Thyroid gland (tissue), 4 donors: ENCODE measurements around the gene FYN.

Experiments used
- CTCF ChIP-seq, 6 experiments: fragments of 200-600 bp in 3 of 6; fragments of 450-650 bp in 3 of 6; sonication (generic) in 3 of 6; IDR thresholded peaks; one replicate each; pipeline ENCODE4 v1.5.1; 2016 to 2019; ENCODE audit warnings: antibody characterized with exemption in 6 of 6, mild to moderate bottlenecking in 2 of 6, inconsistent platforms in 1 of 6, moderate library complexity in 1 of 6
- POLR2A ChIP-seq, 2 donors: fragments of 450-650 bp; IDR thresholded peaks; one replicate each; pipeline ENCODE4 v1.6.1; 2017; ENCODE audit warnings: antibody characterized with exemption in 2 of 2, mild to moderate bottlenecking in 2 of 2, moderate library complexity in 1 of 2

- TF ChIP-seq CTCF (IDR thresholded peaks at IDR 0.05) (no peak), POLR2A (IDR thresholded peaks at IDR 0.05) (no peak)
Observed at GRCh38 chr6:111663692-111664564, 209.3 kb downstream of the FYN start.
